ENCODE data around the gene MYH15. TPM values are rescaled to one million over a fixed set of nuclear protein-coding genes. Genes with fewer than 3 reads are reported as not detected.

The MYH15 gene
- total RNA-seq, 1 donor from 2014 or later = 0.10 TPM

- no peak for DNase-seq (ENCODE audit: low spot score)
- Mint-ChIP-seq H3K27me3 (ENCODE audit: insufficient read depth) (peaks cover 4% of the 10 kb centered on the region), H3K27ac (no peak overlapping the region), H3K4me3 (no peak overlapping the region), H3K9me3 (no peaks in the 10 kb centered on the region), H3K4me1 (ENCODE audit: low read depth) (no peaks in the 10 kb centered on the region), H3K36me3 (ENCODE audit: low read depth) (no peaks in the 10 kb centered on the region)
- intact Hi-C loops (cut with micrococcal nuclease) = no loop called here
These were observed 94.1 kb downstream of the MYH15 start for GRCh38 chr3:108416111-108416869.

GRCh38 chr3:108415661-108416060 is 94.7 kb downstream of the MYH15 start:
- H3K36me3 Mint-ChIP-seq (ENCODE audit: low read depth) = no peaks in the 10 kb centered on the region
- H3K4me1 Mint-ChIP-seq (ENCODE audit: low read depth) = no peaks in the 10 kb centered on the region
- no peak overlapping the region for H3K4me3 Mint-ChIP-seq
- intact Hi-C loops (cut with micrococcal nuclease) = no loop called here
- H3K27ac Mint-ChIP-seq = no peak overlapping the region
- DNase-seq (ENCODE audit: low spot score) = no peak
- H3K27me3 Mint-ChIP-seq (ENCODE audit: insufficient read depth) = peaks cover 4% of the 10 kb centered on the region
- no peaks in the 10 kb centered on the region for H3K9me3 Mint-ChIP-seq

- Mint-ChIP-seq H3K4me3 (no peak overlapping the region), H3K4me1 (ENCODE audit: low read depth) (no peaks in the 10 kb centered on the region), H3K27me3 (ENCODE audit: insufficient read depth) (peaks cover 4% of the 10 kb centered on the region), H3K9me3 (no peaks in the 10 kb centered on the region), H3K27ac (no peak overlapping the region), H3K36me3 (ENCODE audit: low read depth) (no peaks in the 10 kb centered on the region)
- intact Hi-C loops (cut with micrococcal nuclease) = no loop called here
- no peak for DNase-seq (ENCODE audit: low spot score)
These were observed 96.4 kb downstream of the MYH15 start for GRCh38 chr3:108414007-108414406.

GRCh38 chr3:108412121-108412750 is 98.2 kb downstream of the MYH15 start:
- DNase-seq (ENCODE audit: low spot score) = no peak
- Mint-ChIP-seq H3K27me3 (ENCODE audit: insufficient read depth) (peaks cover 4% of the 10 kb centered on the region), H3K4me1 (ENCODE audit: low read depth) (peaks cover 1% of the 10 kb centered on the region), H3K9me3 (no peaks in the 10 kb centered on the region), H3K36me3 (ENCODE audit: low read depth) (no peaks in the 10 kb centered on the region), H3K27ac (no peak overlapping the region), H3K4me3 (no peak overlapping the region)
- intact Hi-C loops (cut with micrococcal nuclease) = no loop called here

- Mint-ChIP-seq H3K4me1 (ENCODE audit: low read depth) (peaks cover 11% of the 10 kb centered on the region), H3K9me3 (no peaks in the 10 kb centered on the region), H3K27ac (no peak overlapping the region), H3K27me3 (ENCODE audit: insufficient read depth) (peaks cover 4% of the 10 kb centered on the region), H3K36me3 (ENCODE audit: low read depth) (no peaks in the 10 kb centered on the region), H3K4me3 (no peak overlapping the region)
- intact Hi-C loops (cut with micrococcal nuclease) = no loop called here
- DNase-seq (ENCODE audit: low spot score) = no peak
These were observed 99.8 kb downstream of the MYH15 start for GRCh38 chr3:108410531-108410984.

GRCh38 chr3:108409800-108410178 is 100.6 kb downstream of the MYH15 start:
- H3K27me3 Mint-ChIP-seq (ENCODE audit: insufficient read depth) = peaks cover 4% of the 10 kb centered on the region
- no peaks in the 10 kb centered on the region for H3K36me3 Mint-ChIP-seq (ENCODE audit: low read depth)
- no peak overlapping the region for H3K4me3 Mint-ChIP-seq
- no peak for DNase-seq (ENCODE audit: low spot score)
- peaks cover 11% of the 10 kb centered on the region for H3K4me1 Mint-ChIP-seq (ENCODE audit: low read depth)
- no peak overlapping the region for H3K27ac Mint-ChIP-seq
- no peaks in the 10 kb centered on the region for H3K9me3 Mint-ChIP-seq
- intact Hi-C loops (cut with micrococcal nuclease) = loop anchor here (5.0 to 10.0 kb wide), 3 partner anchors 187 to 735 kb away; partner anchors contain the start of gene IFT57

GRCh38 chr3:108408883-108409799 is 101.3 kb downstream of the MYH15 start:
- Mint-ChIP-seq H3K27ac (no peak overlapping the region), H3K27me3 (ENCODE audit: insufficient read depth) (peaks cover 2% of the 10 kb centered on the region), H3K4me3 (no peak overlapping the region), H3K36me3 (ENCODE audit: low read depth) (no peaks in the 10 kb centered on the region), H3K4me1 (ENCODE audit: low read depth) (peaks cover 11% of the 10 kb centered on the region), H3K9me3 (no peaks in the 10 kb centered on the region)
- no peak for DNase-seq (ENCODE audit: low spot score)
- intact Hi-C loops (cut with micrococcal nuclease) = loop anchor here (5.0 to 10.0 kb wide), 3 partner anchors 187 to 734 kb away; partner anchors contain the start of gene IFT57

- intact Hi-C loops (cut with micrococcal nuclease) = loop anchor here (5.0 to 10.0 kb wide), 3 partner anchors 186 to 733 kb away; partner anchors contain the start of gene IFT57
- H3K4me1 Mint-ChIP-seq (ENCODE audit: low read depth) = peaks cover 11% of the 10 kb centered on the region
- no peak overlapping the region for H3K27ac Mint-ChIP-seq
- no peak for DNase-seq (ENCODE audit: low spot score)
- H3K9me3 Mint-ChIP-seq = no peaks in the 10 kb centered on the region
- H3K27me3 Mint-ChIP-seq (ENCODE audit: insufficient read depth) = peaks cover 2% of the 10 kb centered on the region
- no peaks in the 10 kb centered on the region for H3K36me3 Mint-ChIP-seq (ENCODE audit: low read depth)
- no peak overlapping the region for H3K4me3 Mint-ChIP-seq
These were observed 102.5 kb downstream of the MYH15 start for GRCh38 chr3:108407886-108408285.

- Mint-ChIP-seq H3K9me3 (no peaks in the 10 kb centered on the region), H3K4me1 (ENCODE audit: low read depth) (peaks cover 11% of the 10 kb centered on the region), H3K27ac (no peak overlapping the region), H3K27me3 (ENCODE audit: insufficient read depth) (no peaks in the 10 kb centered on the region), H3K36me3 (ENCODE audit: low read depth) (no peaks in the 10 kb centered on the region), H3K4me3 (no peak overlapping the region)
- peak; percentile 9 for DNase-seq (ENCODE audit: low spot score)
- intact Hi-C loops (cut with micrococcal nuclease) = loop anchor here (1.0 to 10.0 kb wide), 4 partner anchors 184 to 732 kb away; partner anchors contain the start of gene IFT57
These were observed 103.7 kb downstream of the MYH15 start for GRCh38 chr3:108406661-108407206.

GRCh38 chr3:108406063-108406660 is 104.2 kb downstream of the MYH15 start:
- intact Hi-C loops (cut with micrococcal nuclease) = loop anchor here (1.0 to 10.0 kb wide), 4 partner anchors 184 to 731 kb away; partner anchors contain the start of gene IFT57
- Mint-ChIP-seq H3K9me3 (no peaks in the 10 kb centered on the region), H3K4me3 (no peak overlapping the region), H3K27ac (no peak overlapping the region), H3K36me3 (ENCODE audit: low read depth) (no peaks in the 10 kb centered on the region), H3K27me3 (ENCODE audit: insufficient read depth) (no peaks in the 10 kb centered on the region), H3K4me1 (ENCODE audit: low read depth) (peaks cover 11% of the 10 kb centered on the region)
- DNase-seq (ENCODE audit: low spot score) = no peak

- no peak for DNase-seq (ENCODE audit: low spot score)
- Mint-ChIP-seq H3K4me3 (no peak overlapping the region), H3K36me3 (ENCODE audit: low read depth) (no peaks in the 10 kb centered on the region), H3K4me1 (ENCODE audit: low read depth) (peaks cover 11% of the 10 kb centered on the region), H3K27me3 (ENCODE audit: insufficient read depth) (no peaks in the 10 kb centered on the region), H3K9me3 (peaks cover 4% of the 10 kb centered on the region), H3K27ac (no peak overlapping the region)
- intact Hi-C loops (cut with micrococcal nuclease) = loop anchor here (10.0 kb wide), 2 partner anchors 470 to 730 kb away; no protein-coding TSS in a partner anchor
These were observed 106.0 kb downstream of the MYH15 start for GRCh38 chr3:108404368-108404767.
